Endothelial cell of umbilical vein (primary cell): ENCODE results near the gene ASB7. TPM values are rescaled to one million over a fixed set of nuclear protein-coding genes. Genes with fewer than 3 reads are reported as not detected.

Experiments
- BruUV-seq: library from RNA; stranded (reverse); fragments of 400-500 nt; replicated peaks from 2 replicates; lab custom pipeline; 2021; lab: Mats Ljungman, UMichigan
- CTCF ChIA-PET: fragments of 300-600, 350-600 bp; sonication (Branson Sonifier 250); formaldehyde crosslinking; loops from one replicate; lab custom pipeline; 2021; ENCODE audit warnings: antibody characterized with exemption, inconsistent platforms; lab: Charles Lee
- POLR2A ChIA-PET: fragments of 300-600, 350-600 bp; sonication (Branson Sonifier 250); formaldehyde crosslinking; loops from one replicate; lab custom pipeline; 2021; ENCODE audit warnings: antibody characterized with exemption, inconsistent platforms; lab: Charles Lee
- DNase-seq: peaks from one replicate; pipeline ENCODE4 v3.0.0-alpha.2; 2011; ENCODE audit warnings: low read depth, low spot score
- FAIRE-seq: peaks from 2 replicates; lab custom pipeline; 2011; peaks lifted over from hg19 to GRCh38; lab: Jason Lieb, UNC
- H2AFZ ChIP-seq: 2 replicates; pipeline ENCODE4 v1.6.0; 2012; ENCODE audit warnings: low read depth, low read length, control low read depth, inconsistent platforms
- H3K27ac ChIP-seq: 2 replicates; pipeline ENCODE4 v1.5.1; 2011; ENCODE audit warnings: low read depth, mild to moderate bottlenecking, control low read depth, low read length, moderate library complexity; ENCODE audit not compliant: insufficient read depth
- H3K27me3 ChIP-seq, 2 experiments: 2 replicates each; pipeline versions ENCODE4 v1.6.0 to v1.6.1; 2011; ENCODE audit warnings: low read length in 2 of 2, mixed read lengths in 1 of 2; ENCODE audit not compliant: control insufficient read depth in 2 of 2, insufficient read depth in 2 of 2
- H3K36me3 ChIP-seq, 2 experiments: 2 replicates in 1 of 2; 3 replicates in 1 of 2; pipeline ENCODE4 v1.5.1; 2011; ENCODE audit warnings: low read length in 2 of 2, mild to moderate bottlenecking in 1 of 2, moderate library complexity in 1 of 2; ENCODE audit not compliant: control insufficient read depth in 2 of 2, insufficient read depth in 2 of 2; ENCODE audit errors: extremely low read depth in 1 of 2
- H3K4me1 ChIP-seq: 3 replicates; pipeline ENCODE4 v1.5.1; 2011; ENCODE audit warnings: mild to moderate bottlenecking, low read length; ENCODE audit not compliant: control insufficient read depth, insufficient read depth; ENCODE audit errors: extremely low read depth
- H3K4me2 ChIP-seq: 2 replicates; pipeline ENCODE4 v1.6.1; 2011; ENCODE audit warnings: low read length, control low read depth, mixed read lengths; ENCODE audit not compliant: insufficient read depth
- H3K4me3 ChIP-seq, 3 experiments: fragments of 200-600 bp in 1 of 3; sonication (generic), shearing (Covaris generic) in 1 of 3; replicated peaks in 1 of 3; 2 replicates each; pipeline ENCODE4 v1.5.1; 2011 to 2016; ENCODE audit warnings: control low read depth in 3 of 3, low read length in 3 of 3, mild to moderate bottlenecking in 2 of 3, inconsistent platforms in 1 of 3, low read depth in 1 of 3, moderate library complexity in 1 of 3; ENCODE audit not compliant: insufficient read depth in 1 of 3
- H3K79me2 ChIP-seq: 2 replicates; pipeline ENCODE4 v1.6.0; 2012; ENCODE audit warnings: low read length, inconsistent platforms; ENCODE audit not compliant: control insufficient read depth, insufficient read depth
- H3K9ac ChIP-seq: replicated peaks from 2 replicates; pipeline ENCODE3; 2011; ENCODE audit warnings: low read length, control low read depth; ENCODE audit not compliant: insufficient read depth; ENCODE audit errors: extremely low read depth
- H3K9me1 ChIP-seq: replicated peaks from 3 replicates; pipeline ENCODE4 v1.6.0; 2011; ENCODE audit warnings: mild to moderate bottlenecking, low read length; ENCODE audit not compliant: control insufficient read depth, insufficient read depth; ENCODE audit errors: extremely low read depth
- H3K9me3 ChIP-seq: replicated peaks from 2 replicates; pipeline ENCODE4 v1.5.1; 2012; ENCODE audit warnings: low read length, inconsistent platforms; ENCODE audit not compliant: control insufficient read depth, insufficient read depth
- H4K20me1 ChIP-seq: replicated peaks from 2 replicates; pipeline ENCODE3; 2011; ENCODE audit warnings: mild to moderate bottlenecking, low read length; ENCODE audit not compliant: control insufficient read depth, insufficient read depth; ENCODE audit errors: extremely low read depth
- EZH2 ChIP-seq: IDR thresholded peaks from 2 replicates; pipeline ENCODE4 v1.6.1; 2012; ENCODE audit warnings: borderline replicate concordance, low read depth, mild to moderate bottlenecking, moderate library complexity, low read length, inconsistent platforms; ENCODE audit not compliant: severe bottlenecking
- FOS ChIP-seq: IDR thresholded peaks from 2 replicates; pipeline ENCODE4 v1.6.1; 2011; ENCODE audit warnings: mild to moderate bottlenecking, low read length, moderate library complexity, borderline replicate concordance; ENCODE audit not compliant: insufficient read depth
- GATA2 ChIP-seq: IDR thresholded peaks from 2 replicates; pipeline ENCODE4 v1.7.0; 2011; ENCODE audit warnings: low read depth, mild to moderate bottlenecking, moderate library complexity, mixed read lengths, low read length; ENCODE audit not compliant: insufficient read length, insufficient read depth
- JUN ChIP-seq: IDR thresholded peaks from 2 replicates; pipeline ENCODE4 v1.6.1; 2011; ENCODE audit warnings: borderline replicate concordance, low read depth; ENCODE audit not compliant: insufficient read length, insufficient read depth
- MYC ChIP-seq: IDR thresholded peaks from one replicate; pipeline ENCODE4 v1.6.1; 2011; ENCODE audit warnings: mild to moderate bottlenecking, low read depth, low read length
- POLR2A ChIP-seq: IDR thresholded peaks from 2 replicates; pipeline ENCODE4 v1.6.1; 2012; ENCODE audit warnings: low read depth, mild to moderate bottlenecking, control low read depth, low read length
- POLR2AphosphoS5 ChIP-seq: IDR thresholded peaks from 2 replicates; pipeline ENCODE4 v1.6.1; 2012; ENCODE audit warnings: low read depth, mild to moderate bottlenecking, control low read depth, low read length, moderate library complexity; ENCODE audit not compliant: insufficient read depth
- dilution Hi-C: fragments of 300-500 bp; cut with MboI; formaldehyde crosslinking; loops from one replicate; pipeline ENCODE4 v1.15.0; 2019; ENCODE audit warnings: low sequenced_read_pairs; ENCODE audit not compliant: extremely low pct_ligation_motif_present
- intact Hi-C: fragments of 100-400 bp; cut with micrococcal nuclease; formaldehyde crosslinking; loops from one replicate; pipeline ENCODE4 v1.10.0; 2022
- polyA plus RNA-seq, 4 experiments: library from polyadenylated mRNA; depleted of rRNA in 3 of 4; stranded (reverse) in 3 of 4; unstranded in 1 of 4; fragments of >200 nt; gene quantifications; 2 replicates each; pipeline versions ENCODE4 v1.2.1 to v1.2.3, GENCODE V29; 2011 to 2012; ENCODE audit warnings: missing spikeins in 1 of 4
- total RNA-seq: library from RNA; stranded (reverse); gene quantifications from 2 replicates; pipeline ENCODE4 v1.2.3, GENCODE V29; 2021
- TF ChIP-seq, protein P1 (sequence below): IDR thresholded peaks from 2 replicates; pipeline ENCODE4 v1.6.1; 2011; ENCODE audit not compliant: insufficient read depth, insufficient read length
- TF ChIP-seq, protein P2 (sequence below), 2 donors: IDR thresholded peaks; 1 replicate in 1 of 2; 2 replicates in 1 of 2; pipeline ENCODE4 v1.5.1; 2011; ENCODE audit warnings: low read length in 2 of 2, mild to moderate bottlenecking in 2 of 2, moderate library complexity in 2 of 2, control low read depth in 1 of 2, inconsistent platforms in 1 of 2, low read depth in 1 of 2; ENCODE audit not compliant: insufficient read depth in 1 of 2; ENCODE audit errors: extremely low read depth in 1 of 2

The ASB7 gene
- total and polyA plus RNA-seq, 2 donors (not counting 3 experiments of a cell fraction or from before 2014, with no cell fraction given): 6.8 to 13.3 TPM

DNA sequence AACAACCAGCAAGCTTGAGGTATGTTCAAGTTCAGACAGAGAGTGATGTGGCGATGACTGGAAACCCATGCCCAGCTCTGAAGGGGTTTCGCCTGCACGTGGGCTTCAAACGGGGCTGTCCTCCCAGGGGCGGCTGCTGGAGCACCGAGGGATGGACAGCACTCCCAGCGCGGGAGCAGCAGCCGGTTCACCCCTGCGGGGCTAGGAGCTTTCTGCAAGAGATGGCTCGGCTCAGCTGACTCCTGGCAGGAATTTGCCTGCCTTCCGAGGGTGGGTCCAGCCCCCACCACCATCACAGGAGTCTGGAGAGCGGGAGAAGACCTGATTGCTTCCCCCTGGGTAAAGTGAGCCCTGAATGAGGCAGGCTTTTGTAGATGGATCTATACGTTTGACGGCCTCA lies 66.9 kb downstream of the ASB7 start:
- Histone ChIP-seq H3K4me2 (no peak overlapping the region), H3K4me3 (no peak overlapping the region), H4K20me1 (no peaks in the 10 kb centered on the region), H3K4me1 (no peaks in the 10 kb centered on the region), H3K9me3 (no peaks in the 10 kb centered on the region), H3K36me3 (no peaks in the 10 kb centered on the region), H3K27me3 (peaks cover 0 to 6% of the 10 kb centered on the region in 2 experiments), H3K9me1 (no peaks in the 10 kb centered on the region), H2AFZ (no peak overlapping the region), H3K27ac (no peak overlapping the region), H3K79me2 (no peaks in the 10 kb centered on the region), H3K9ac (no peak overlapping the region)
- BruUV-seq: no TSS peak
- intact Hi-C loops (no loop called here), dilution Hi-C loops (no loop called here)
- TF ChIP-seq, protein P1, sequence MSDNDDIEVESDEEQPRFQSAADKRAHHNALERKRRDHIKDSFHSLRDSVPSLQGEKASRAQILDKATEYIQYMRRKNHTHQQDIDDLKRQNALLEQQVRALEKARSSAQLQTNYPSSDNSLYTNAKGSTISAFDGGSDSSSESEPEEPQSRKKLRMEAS: no peak
- TF ChIP-seq GATA2: no peak
- TF ChIP-seq, protein P2, sequence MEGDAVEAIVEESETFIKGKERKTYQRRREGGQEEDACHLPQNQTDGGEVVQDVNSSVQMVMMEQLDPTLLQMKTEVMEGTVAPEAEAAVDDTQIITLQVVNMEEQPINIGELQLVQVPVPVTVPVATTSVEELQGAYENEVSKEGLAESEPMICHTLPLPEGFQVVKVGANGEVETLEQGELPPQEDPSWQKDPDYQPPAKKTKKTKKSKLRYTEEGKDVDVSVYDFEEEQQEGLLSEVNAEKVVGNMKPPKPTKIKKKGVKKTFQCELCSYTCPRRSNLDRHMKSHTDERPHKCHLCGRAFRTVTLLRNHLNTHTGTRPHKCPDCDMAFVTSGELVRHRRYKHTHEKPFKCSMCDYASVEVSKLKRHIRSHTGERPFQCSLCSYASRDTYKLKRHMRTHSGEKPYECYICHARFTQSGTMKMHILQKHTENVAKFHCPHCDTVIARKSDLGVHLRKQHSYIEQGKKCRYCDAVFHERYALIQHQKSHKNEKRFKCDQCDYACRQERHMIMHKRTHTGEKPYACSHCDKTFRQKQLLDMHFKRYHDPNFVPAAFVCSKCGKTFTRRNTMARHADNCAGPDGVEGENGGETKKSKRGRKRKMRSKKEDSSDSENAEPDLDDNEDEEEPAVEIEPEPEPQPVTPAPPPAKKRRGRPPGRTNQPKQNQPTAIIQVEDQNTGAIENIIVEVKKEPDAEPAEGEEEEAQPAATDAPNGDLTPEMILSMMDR (IDR thresholded peaks at IDR 0.05; ENCODE audit: extremely low read depth in 1 of 2, insufficient read depth in 1 of 2, low read depth in 1 of 2, low read length in 2 of 2): no peak
- no peak for TF ChIP-seq MYC
- no peak for TF ChIP-seq POLR2A
- TF ChIP-seq EZH2: no peak
- no peak for TF ChIP-seq JUN
- TF ChIP-seq FOS: no peak
- TF ChIP-seq POLR2AphosphoS5: no peak
- DNase-seq: no peak
- ChIA-PET CTCF (interaction anchor here (0.9 to 2.2 kb wide), 3 partner anchors 204 to 339 kb away, joined by 3 to 19 read pairs (median 4); no protein-coding TSS in a partner anchor), POLR2A (no interaction called here)
- FAIRE-seq: no peak
